HUES48 (cell line): ENCODE data around the gene NMT2.

Source experiments
- H3K27ac ChIP-seq: one replicate; pipeline ENCODE4 v1.7.0; 2013; ENCODE audit warnings: low read depth, low read length, inconsistent platforms
- H3K27me3 ChIP-seq: 2 replicates; pipeline ENCODE4 v1.6.1; 2013; ENCODE audit warnings: mild to moderate bottlenecking, low read length; ENCODE audit not compliant: control insufficient read depth, insufficient read depth
- H3K36me3 ChIP-seq: 2 replicates; pipeline ENCODE4 v1.6.1; 2013; ENCODE audit warnings: low read length; ENCODE audit not compliant: control insufficient read depth, insufficient read depth
- H3K4me1 ChIP-seq: 2 replicates; pipeline ENCODE4 v1.6.1; 2013; ENCODE audit warnings: mild to moderate bottlenecking, low read length; ENCODE audit not compliant: control insufficient read depth, insufficient read depth
- H3K4me3 ChIP-seq: 2 replicates; pipeline ENCODE4 v1.5.1; 2013; ENCODE audit warnings: mild to moderate bottlenecking, low read depth, low read length
- H3K9ac ChIP-seq: 2 replicates; pipeline ENCODE4 v1.6.1; 2013; ENCODE audit warnings: mild to moderate bottlenecking, low read depth, low read length, moderate library complexity
- H3K9me3 ChIP-seq: 2 replicates; pipeline ENCODE4 v1.6.1; 2013; ENCODE audit warnings: low read length; ENCODE audit not compliant: control insufficient read depth, insufficient read depth

Gene NMT2

GRCh38 chr10:15118615-15119014 is 49.9 kb downstream of the NMT2 start:
- no peaks in the 10 kb centered on the region for H3K9me3 ChIP-seq
- no peak overlapping the region for H3K4me3 ChIP-seq
- peaks cover 15% of the 10 kb centered on the region for H3K36me3 ChIP-seq
- no peaks in the 10 kb centered on the region for H3K27me3 ChIP-seq
- no peak overlapping the region for H3K9ac ChIP-seq
- no peak overlapping the region for H3K27ac ChIP-seq
- H3K4me1 ChIP-seq = no peaks in the 10 kb centered on the region

- no peak overlapping the region for H3K9ac ChIP-seq
- no peaks in the 10 kb centered on the region for H3K9me3 ChIP-seq
- no peaks in the 10 kb centered on the region for H3K27me3 ChIP-seq
- no peak overlapping the region for H3K27ac ChIP-seq
- H3K4me3 ChIP-seq = no peak overlapping the region
- H3K4me1 ChIP-seq = no peaks in the 10 kb centered on the region
- peaks cover 14% of the 10 kb centered on the region for H3K36me3 ChIP-seq
Measured at GRCh38 chr10:15116225-15116624, 52.3 kb downstream of the NMT2 start.

- peaks cover 18% of the 10 kb centered on the region for H3K36me3 ChIP-seq
- no peak overlapping the region for H3K4me3 ChIP-seq
- no peaks in the 10 kb centered on the region for H3K4me1 ChIP-seq
- no peak overlapping the region for H3K27ac ChIP-seq
- no peaks in the 10 kb centered on the region for H3K9me3 ChIP-seq
- H3K9ac ChIP-seq = no peak overlapping the region
- no peaks in the 10 kb centered on the region for H3K27me3 ChIP-seq
Measured at GRCh38 chr10:15113766-15114165, 54.7 kb downstream of the NMT2 start.

GRCh38 chr10:15112657-15113056 is 55.8 kb downstream of the NMT2 start:
- Histone ChIP-seq H3K9me3 (no peaks in the 10 kb centered on the region), H3K4me1 (no peaks in the 10 kb centered on the region), H3K4me3 (no peak overlapping the region), H3K9ac (no peak overlapping the region), H3K36me3 (peaks cover 23% of the 10 kb centered on the region), H3K27me3 (no peaks in the 10 kb centered on the region), H3K27ac (no peak overlapping the region)

GRCh38 chr10:15106352-15107013 is 62.0 kb downstream of the NMT2 start:
- H3K27me3 ChIP-seq = no peaks in the 10 kb centered on the region
- H3K4me3 ChIP-seq = no peak overlapping the region
- peaks cover 58% of the 10 kb centered on the region for H3K36me3 ChIP-seq
- H3K9me3 ChIP-seq = no peaks in the 10 kb centered on the region
- H3K27ac ChIP-seq = no peak overlapping the region
- H3K4me1 ChIP-seq = no peaks in the 10 kb centered on the region
- H3K9ac ChIP-seq = no peak overlapping the region

- Histone ChIP-seq H3K4me3 (no peak overlapping the region), H3K27ac (no peak overlapping the region), H3K36me3 (peaks cover 57% of the 10 kb centered on the region), H3K4me1 (no peaks in the 10 kb centered on the region), H3K9ac (no peak overlapping the region), H3K27me3 (no peaks in the 10 kb centered on the region), H3K9me3 (no peaks in the 10 kb centered on the region)
Measured at GRCh38 chr10:15103513-15103912, 65.0 kb downstream of the NMT2 start.

- Histone ChIP-seq H3K27me3 (no peaks in the 10 kb centered on the region), H3K36me3 (peaks cover 42% of the 10 kb centered on the region), H3K9me3 (no peaks in the 10 kb centered on the region), H3K4me1 (no peaks in the 10 kb centered on the region), H3K4me3 (no peak overlapping the region), H3K9ac (no peak overlapping the region), H3K27ac (no peak overlapping the region)
Measured at GRCh38 chr10:15099886-15100285, 68.6 kb downstream of the NMT2 start.

GRCh38 chr10:15097011-15097812 is 71.3 kb downstream of the NMT2 start, which contains the start of gene RPP38:
TSS of gene RPP38 (plus strand) at chr10:15097355. CDS start at chr10:15103315, 5,960 bp downstream.
- Histone ChIP-seq H3K27ac (peak within 1 kb of the TSS; percentile 100), H3K27me3 (no peaks in the 10 kb centered on the region), H3K9ac (peak within 1 kb of the TSS; percentile 98), H3K9me3 (no peaks in the 10 kb centered on the region), H3K36me3 (peaks cover 19% of the 10 kb centered on the region), H3K4me1 (no peaks in the 10 kb centered on the region), H3K4me3 (peak within 1 kb of the TSS; percentile 96)

GRCh38 chr10:15096661-15097010 is 71.9 kb downstream of the NMT2 start:
- no peaks in the 10 kb centered on the region for H3K27me3 ChIP-seq
- no peak overlapping the region for H3K9ac ChIP-seq
- H3K9me3 ChIP-seq = no peaks in the 10 kb centered on the region
- peaks cover 13% of the 10 kb centered on the region; the same call in 1 of the 2 replicates for H3K36me3 ChIP-seq
- H3K27ac ChIP-seq = peak overlapping the region; percentile 100
- H3K4me1 ChIP-seq = no peaks in the 10 kb centered on the region
- H3K4me3 ChIP-seq = peak overlapping the region; percentile 96

- Histone ChIP-seq H3K36me3 (no peaks in the 10 kb centered on the region), H3K4me3 (no peak overlapping the region), H3K27me3 (no peaks in the 10 kb centered on the region), H3K9ac (no peak overlapping the region), H3K27ac (no peak overlapping the region), H3K9me3 (no peaks in the 10 kb centered on the region), H3K4me1 (no peaks in the 10 kb centered on the region)
Measured at GRCh38 chr10:15092855-15093408, 75.6 kb downstream of the NMT2 start.

- Histone ChIP-seq H3K27ac (no peak overlapping the region), H3K9ac (no peak overlapping the region), H3K27me3 (no peaks in the 10 kb centered on the region), H3K9me3 (no peaks in the 10 kb centered on the region), H3K36me3 (no peaks in the 10 kb centered on the region), H3K4me3 (no peak overlapping the region), H3K4me1 (no peaks in the 10 kb centered on the region)
Measured at GRCh38 chr10:15091418-15091817, 77.1 kb downstream of the NMT2 start.
